Upper lobe of left lung (tissue), 4 donors: ENCODE results near the gene HAO1.

ENCODE experiments used
- EP300 ChIP-seq, 4 donors: sonication (generic); formaldehyde crosslinking; IDR thresholded peaks; one replicate each; pipeline ENCODE4 v1.5.1; 2017; ENCODE audit warnings: antibody characterized with exemption in 4 of 4, control low read depth in 2 of 4
- POLR2A ChIP-seq, 4 donors: fragments of 450-650 bp; IDR thresholded peaks; one replicate each; pipeline ENCODE4 v1.5.1; 2016 to 2017; ENCODE audit warnings: antibody characterized with exemption in 4 of 4, mild to moderate bottlenecking in 2 of 4
- POLR2AphosphoS5 ChIP-seq, 2 donors: sonication (generic); formaldehyde crosslinking; IDR thresholded peaks; one replicate each; pipeline ENCODE4 v1.5.1; 2017; ENCODE audit warnings: antibody characterized with exemption in 2 of 2
- TF ChIP-seq, protein P1 (sequence below), 6 experiments: fragments of 450-650 bp in 4 of 6; fragments of 200-600 bp in 2 of 6; sonication (generic) in 2 of 6; IDR thresholded peaks; one replicate each; pipeline ENCODE4 v1.5.1; 2016 to 2019; ENCODE audit warnings: antibody characterized with exemption in 6 of 6

- TF ChIP-seq POLR2A (IDR thresholded peaks at IDR 0.05) (no peak), EP300 (IDR thresholded peaks at IDR 0.05) (no peak), POLR2AphosphoS5 (IDR thresholded peaks at IDR 0.05) (no peak)
- TF ChIP-seq, protein P1, sequence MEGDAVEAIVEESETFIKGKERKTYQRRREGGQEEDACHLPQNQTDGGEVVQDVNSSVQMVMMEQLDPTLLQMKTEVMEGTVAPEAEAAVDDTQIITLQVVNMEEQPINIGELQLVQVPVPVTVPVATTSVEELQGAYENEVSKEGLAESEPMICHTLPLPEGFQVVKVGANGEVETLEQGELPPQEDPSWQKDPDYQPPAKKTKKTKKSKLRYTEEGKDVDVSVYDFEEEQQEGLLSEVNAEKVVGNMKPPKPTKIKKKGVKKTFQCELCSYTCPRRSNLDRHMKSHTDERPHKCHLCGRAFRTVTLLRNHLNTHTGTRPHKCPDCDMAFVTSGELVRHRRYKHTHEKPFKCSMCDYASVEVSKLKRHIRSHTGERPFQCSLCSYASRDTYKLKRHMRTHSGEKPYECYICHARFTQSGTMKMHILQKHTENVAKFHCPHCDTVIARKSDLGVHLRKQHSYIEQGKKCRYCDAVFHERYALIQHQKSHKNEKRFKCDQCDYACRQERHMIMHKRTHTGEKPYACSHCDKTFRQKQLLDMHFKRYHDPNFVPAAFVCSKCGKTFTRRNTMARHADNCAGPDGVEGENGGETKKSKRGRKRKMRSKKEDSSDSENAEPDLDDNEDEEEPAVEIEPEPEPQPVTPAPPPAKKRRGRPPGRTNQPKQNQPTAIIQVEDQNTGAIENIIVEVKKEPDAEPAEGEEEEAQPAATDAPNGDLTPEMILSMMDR (IDR thresholded peaks at IDR 0.05): no peak
Observed at GRCh38 chr20:7967199-7967844, 27.1 kb upstream of the HAO1 start.
